GM19455 (cell line): ENCODE measurements around the gene HRH4.

ENCODE experiments used
- ATAC-seq: cut with Tn5 transposase; IDR thresholded peaks from one replicate; pipeline ENCODE4 v1.9.1; 2021; ENCODE audit not compliant: unreplicated experiment

The HRH4 gene

GRCh38 chr18:24465486-24465885, 5.0 kb downstream of the HRH4 start:
- no peak for ATAC-seq

GRCh38 chr18:24466771-24467170, 6.3 kb downstream of the HRH4 start:
- no peak for ATAC-seq

- ATAC-seq = no peak
Measured at GRCh38 chr18:24470022-24470618, 9.7 kb downstream of the HRH4 start.

GRCh38 chr18:24470805-24471204, 10.4 kb downstream of the HRH4 start:
- no peak for ATAC-seq

GRCh38 chr18:24472591-24472990, 12.2 kb downstream of the HRH4 start:
- no peak for ATAC-seq

- no peak for ATAC-seq
Measured at GRCh38 chr18:24474406-24474805, 14.0 kb downstream of the HRH4 start.

GRCh38 chr18:24475926-24476589, 15.6 kb downstream of the HRH4 start:
- no peak for ATAC-seq

- ATAC-seq = no peak
Measured at GRCh38 chr18:24479371-24479770, 18.9 kb downstream of the HRH4 start.

- no peak for ATAC-seq
Measured at GRCh38 chr18:24482821-24483220, 22.4 kb downstream of the HRH4 start.

- no peak for ATAC-seq
Measured at GRCh38 chr18:24485681-24486080, 25.2 kb downstream of the HRH4 start.

- ATAC-seq = no peak
Measured at GRCh38 chr18:24486684-24487083, 26.2 kb downstream of the HRH4 start.

- ATAC-seq = no peak
Measured at GRCh38 chr18:24488824-24489493, 28.5 kb downstream of the HRH4 start.

GRCh38 chr18:24490539-24490938, 30.1 kb downstream of the HRH4 start:
- ATAC-seq = no peak

GRCh38 chr18:24491927-24492834, 31.7 kb downstream of the HRH4 start:
- peak; percentile 60 for ATAC-seq

- ATAC-seq = no peak
Measured at GRCh38 chr18:24494586-24494985, 34.1 kb downstream of the HRH4 start.

- no peak for ATAC-seq
Measured at GRCh38 chr18:24497031-24497754, 36.8 kb downstream of the HRH4 start.

GRCh38 chr18:24499814-24500213, 39.4 kb downstream of the HRH4 start:
- ATAC-seq = no peak

GRCh38 chr18:24500217-24500616, 39.8 kb downstream of the HRH4 start:
- no peak for ATAC-seq

- no peak for ATAC-seq
Measured at GRCh38 chr18:24500766-24501165, 40.3 kb downstream of the HRH4 start.

- ATAC-seq = no peak
Measured at GRCh38 chr18:24502667-24503523, 42.5 kb downstream of the HRH4 start.
